PC-3 (cell line): Measurements from ENCODE around the gene RTN3. TPM values are rescaled to one million over a fixed set of nuclear protein-coding genes. Genes with fewer than 3 reads are reported as not detected.
A peak's percentile ranks its signal among the peaks of the same experiment; 100 is the strongest.

Source experiments
- ATAC-seq: fragments of 200-7000 bp; cut with Tn5 transposase; 2 replicates; pipeline ENCODE4 v1.9.1; 2020; ENCODE audit warnings: mild to moderate bottlenecking, moderate library complexity
- BruUV-seq: library from RNA; stranded (reverse); fragments of 400-500 nt; replicated peaks from 2 replicates; lab custom pipeline; 2021; lab: Mats Ljungman, UMichigan
- CTCF ChIA-PET: fragments of 300-600 bp; sonication (Branson Sonifier 250); formaldehyde crosslinking; loops from one replicate; lab custom pipeline; 2022; ENCODE audit warnings: antibody characterized with exemption; lab: Charles Lee
- POLR2A ChIA-PET: fragments of 300-600 bp; sonication (Branson Sonifier 250); formaldehyde crosslinking; loops from one replicate; lab custom pipeline; 2022; ENCODE audit warnings: antibody characterized with exemption; ENCODE audit not compliant: unreplicated experiment; lab: Charles Lee
- DNase-seq: peaks from one replicate; pipeline ENCODE4 v3.0.0-alpha.2; 2015
- H2AFZ ChIP-seq: fragments of 300-600 bp; sonication (generic); 2 replicates; pipeline ENCODE4 v1.6.0; 2016; ENCODE audit warnings: antibody characterized with exemption, low read length
- H3F3A ChIP-seq: fragments of 300-600 bp; sonication (generic); one replicate; pipeline ENCODE4 v1.6.0; 2017; ENCODE audit warnings: antibody characterized with exemption, low read length, control low read depth, mild to moderate bottlenecking; ENCODE audit not compliant: unreplicated experiment
- H3K27ac ChIP-seq: fragments of 300-600 bp; sonication (generic); 2 replicates; pipeline ENCODE4 v1.5.1; 2016; ENCODE audit warnings: mild to moderate bottlenecking, low read length
- H3K27me3 ChIP-seq: fragments of 300-600 bp; sonication (generic); 2 replicates; pipeline ENCODE4 v1.6.1; 2016; ENCODE audit warnings: low read length, mixed read lengths
- H3K36me3 ChIP-seq: fragments of 300-600 bp; sonication (generic); 2 replicates; pipeline ENCODE4 v1.6.1; 2016; ENCODE audit warnings: low read depth, mixed run types, low read length, mixed read lengths
- H3K4me1 ChIP-seq: fragments of 300-600 bp; sonication (generic); 2 replicates; pipeline ENCODE4 v1.5.1; 2016; ENCODE audit warnings: low read length; ENCODE audit not compliant: insufficient read depth
- H3K4me2 ChIP-seq: fragments of 300-600 bp; sonication (generic); 2 replicates; pipeline ENCODE4 v1.6.0; 2016; ENCODE audit warnings: low read length
- H3K4me3 ChIP-seq: fragments of 300-600 bp; sonication (generic); 2 replicates; pipeline ENCODE4 v1.5.1; 2016; ENCODE audit warnings: mild to moderate bottlenecking, low read length, mixed read lengths
- H3K79me2 ChIP-seq: fragments of 300-600 bp; sonication (generic); 2 replicates; pipeline ENCODE4 v1.6.1; 2017; ENCODE audit warnings: low read length, mixed read lengths
- H3K9ac ChIP-seq: fragments of 300-600 bp; sonication (generic); 2 replicates; pipeline ENCODE4 v1.6.0; 2016; ENCODE audit warnings: mild to moderate bottlenecking, low read length
- H3K9me2 ChIP-seq: fragments of 300-600 bp; sonication (generic); replicated peaks from 2 replicates; pipeline ENCODE4 v1.6.1; 2016; ENCODE audit warnings: mixed run types, low read length, mixed read lengths
- H3K9me3 ChIP-seq: fragments of 300-600 bp; sonication (generic); 2 replicates; pipeline ENCODE4 v1.6.1; 2016; ENCODE audit warnings: low read length, mixed read lengths
- H4K20me1 ChIP-seq: fragments of 300-600 bp; sonication (generic); 2 replicates; pipeline ENCODE4 v1.6.1; 2016; ENCODE audit warnings: low read length, mixed read lengths
- CTCF ChIP-seq: fragments of 300-600 bp; sonication (generic); conservative IDR thresholded peaks from 2 replicates; pipeline ENCODE4 v1.5.1; 2017; ENCODE audit warnings: antibody characterized with exemption, low read depth, mild to moderate bottlenecking, low read length
- EZH2 ChIP-seq: fragments of 300-600 bp; sonication (generic); IDR thresholded peaks from one replicate; pipeline ENCODE4 v1.6.1; 2017; ENCODE audit warnings: antibody characterized with exemption, mild to moderate bottlenecking, low read length; ENCODE audit not compliant: unreplicated experiment
- EZH2phosphoT487 ChIP-seq: fragments of 300-600 bp; sonication (generic); IDR thresholded peaks from 2 replicates; pipeline ENCODE4 v1.6.1; 2018; ENCODE audit warnings: mild to moderate bottlenecking, antibody characterized with exemption, low read length, borderline replicate concordance
- intact Hi-C: fragments of 100-400 bp; cut with micrococcal nuclease; formaldehyde crosslinking; loops from 2 replicates; pipeline ENCODE4 v1.9.0; 2023
- total RNA-seq: library from RNA; depleted of rRNA; stranded (reverse); fragments of >200 nt; gene quantifications from 2 replicates; pipeline ENCODE4 v1.2.3, GENCODE V29; 2014

Gene RTN3
- total RNA-seq, 1 experiment from 2014 or later = 100 TPM

- peak overlapping the region; percentile 70 for H3K9ac ChIP-seq
- no TSS peak for BruUV-seq
- POLR2A ChIA-PET = interaction anchor here (0.6 to 0.7 kb wide), 3 partner anchors 55 to 1972 kb away, joined by 3 to 18 read pairs (median 9); no protein-coding TSS in a partner anchor
- intact Hi-C loops = loop anchor here (1.0 to 10.0 kb wide), 4 partner anchors 47 to 377 kb away; partner anchors contain the start of gene MARK2
- H3K36me3 ChIP-seq = no peaks in the 10 kb centered on the region
- H3K27ac ChIP-seq = no peak overlapping the region
- H3K4me1 ChIP-seq = peaks cover 9% of the 10 kb centered on the region; the same call in 1 of the 2 replicates
- peaks cover 13% of the 10 kb centered on the region for H4K20me1 ChIP-seq
- CTCF ChIA-PET = interaction anchor here (0.6 to 1.7 kb wide), 3 partner anchors 70 to 178 kb away, joined by 3 to 7 read pairs (median 6); no protein-coding TSS in a partner anchor
- DNase-seq (peak; percentile 77), ATAC-seq (peak; percentile 44)
- peak overlapping the region; percentile 79 for H2AFZ ChIP-seq
- H3F3A ChIP-seq = peaks cover 7% of the 10 kb centered on the region
- H3K9me3 ChIP-seq = no peaks in the 10 kb centered on the region
- TF ChIP-seq EZH2 = no peak
- no peak for TF ChIP-seq EZH2phosphoT487
- no peak for TF ChIP-seq CTCF
- H3K27me3 ChIP-seq = no peaks in the 10 kb centered on the region
- peak overlapping the region; percentile 100 for H3K4me2 ChIP-seq
- no peaks in the 10 kb centered on the region for H3K9me2 ChIP-seq
- H3K79me2 ChIP-seq = peaks cover 21% of the 10 kb centered on the region
- peak overlapping the region; percentile 100 for H3K4me3 ChIP-seq
Observed at GRCh38 chr11:63767565-63768236, 86.4 kb downstream of the RTN3 start.

GRCh38 chr11:63768237-63769041 is 87.1 kb downstream of the RTN3 start, which contains the start of gene ZFTA:
ZFTA (minus strand) TSS chr11:63768775; CDS start chr11:63768622, 153 bp downstream.
- no TSS peak for BruUV-seq
- H3K4me3 ChIP-seq = peak within 1 kb of the TSS; percentile 100

More at GRCh38 chr11:63768237-63769041, 87.1 kb downstream of the RTN3 start, which contains the start of gene ZFTA:
- Histone ChIP-seq H3K27me3 (no peaks in the 10 kb centered on the region), H3K4me1 (peaks cover 9% of the 10 kb centered on the region; the same call in 1 of the 2 replicates), H3F3A (peaks cover 7% of the 10 kb centered on the region), H4K20me1 (peaks cover 13% of the 10 kb centered on the region), H2AFZ (peak within 1 kb of the TSS; percentile 87), H3K9ac (peak within 1 kb of the TSS; percentile 70), H3K4me2 (peak within 1 kb of the TSS; percentile 100), H3K9me2 (no peaks in the 10 kb centered on the region), H3K36me3 (no peaks in the 10 kb centered on the region), H3K79me2 (peaks cover 21% of the 10 kb centered on the region), H3K9me3 (no peaks in the 10 kb centered on the region), H3K27ac (no peak within 1 kb of the TSS)
- DNase-seq = peak; percentile 64
- ATAC-seq = peak; percentile 59
- TF ChIP-seq EZH2 (no peak), CTCF (peak; percentile 45)
- CTCF ChIA-PET = interaction anchor here (0.6 to 1.7 kb wide), 4 partner anchors 69 to 193 kb away, joined by 3 to 7 read pairs (median 4); no protein-coding TSS in a partner anchor
- POLR2A ChIA-PET = interaction anchor here (0.6 kb wide), 2 partner anchors 54 to 1973 kb away, joined by 3 to 18 read pairs; no protein-coding TSS in a partner anchor
- intact Hi-C loops = loop anchor here (1.0 to 10.0 kb wide), 3 partner anchors 46 to 376 kb away; no protein-coding TSS in a partner anchor
